ENCODE data around the gene NCL. TPM values are rescaled to one million over a fixed set of nuclear protein-coding genes. Genes with fewer than 3 reads are reported as not detected.
"Not testable (repeated sequence)": the region's sequence is repeated elsewhere in the genome, so short reads cannot be mapped to it uniquely, and the experiment has no call there.

Gene NCL
- polyA plus RNA-seq, 12 donors = 292 to 1,067 (median 719) TPM

DNA sequence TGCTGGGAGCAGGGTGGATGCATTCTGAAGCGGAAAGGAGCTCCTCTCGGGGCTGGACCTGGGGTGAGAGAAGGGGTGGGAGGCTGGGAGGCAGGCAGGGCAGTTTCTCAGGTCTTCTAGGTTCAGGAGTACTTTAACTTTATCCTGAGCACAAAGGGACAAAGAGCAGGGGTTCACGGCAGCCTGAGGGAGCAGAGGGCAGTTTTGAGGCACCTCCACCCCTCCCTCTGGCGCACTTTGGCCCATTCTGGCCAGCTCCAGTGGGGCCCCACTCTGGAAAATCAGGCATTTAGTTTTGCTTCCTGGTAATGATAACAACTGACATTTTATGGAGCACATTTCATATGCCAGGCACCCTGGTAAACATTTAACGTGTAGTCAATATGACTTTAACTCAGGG lies 54.5 kb downstream of the NCL start:
- DNase-seq = no peak

DNA sequence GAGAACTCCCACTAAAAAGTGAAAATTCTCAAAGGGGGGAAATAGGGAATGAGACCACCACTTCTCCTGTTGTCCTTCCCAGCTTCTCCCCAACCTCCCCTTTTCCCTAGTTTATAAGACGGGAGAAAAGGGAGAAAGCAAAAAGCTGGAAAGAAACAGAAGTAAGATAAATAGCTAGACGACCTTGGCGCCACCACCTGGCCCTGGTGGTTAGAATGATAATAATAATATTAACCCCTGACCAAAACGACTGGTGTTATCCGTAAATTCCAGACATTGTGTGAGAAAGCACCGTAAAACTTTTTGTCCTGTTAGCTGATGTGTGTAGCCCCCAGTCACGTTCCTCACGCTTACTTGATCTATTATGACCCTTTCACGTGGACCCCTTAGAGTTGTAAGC lies 56.0 kb downstream of the NCL start:
- DNase-seq = not testable (repeated sequence)

DNA sequence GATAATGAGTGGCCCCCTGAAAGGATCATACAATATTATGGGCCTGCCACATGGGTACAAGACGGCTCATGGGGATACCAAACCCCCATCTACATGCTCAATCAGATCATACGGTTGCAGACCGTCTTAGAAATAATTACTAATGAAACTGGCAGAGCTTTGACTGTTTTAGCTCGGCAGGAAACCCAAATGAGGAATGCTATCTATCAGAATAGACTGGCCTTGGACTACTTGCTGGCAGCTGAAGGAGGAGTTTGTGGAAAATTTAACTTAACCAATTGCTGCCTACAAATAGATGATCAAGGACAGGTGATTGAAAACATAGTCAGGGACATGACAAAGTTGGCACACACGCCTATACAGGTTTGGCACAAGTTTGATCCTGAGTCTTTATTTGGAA lies 56.6 kb downstream of the NCL start:
- DNase-seq = not testable (repeated sequence)

DNA sequence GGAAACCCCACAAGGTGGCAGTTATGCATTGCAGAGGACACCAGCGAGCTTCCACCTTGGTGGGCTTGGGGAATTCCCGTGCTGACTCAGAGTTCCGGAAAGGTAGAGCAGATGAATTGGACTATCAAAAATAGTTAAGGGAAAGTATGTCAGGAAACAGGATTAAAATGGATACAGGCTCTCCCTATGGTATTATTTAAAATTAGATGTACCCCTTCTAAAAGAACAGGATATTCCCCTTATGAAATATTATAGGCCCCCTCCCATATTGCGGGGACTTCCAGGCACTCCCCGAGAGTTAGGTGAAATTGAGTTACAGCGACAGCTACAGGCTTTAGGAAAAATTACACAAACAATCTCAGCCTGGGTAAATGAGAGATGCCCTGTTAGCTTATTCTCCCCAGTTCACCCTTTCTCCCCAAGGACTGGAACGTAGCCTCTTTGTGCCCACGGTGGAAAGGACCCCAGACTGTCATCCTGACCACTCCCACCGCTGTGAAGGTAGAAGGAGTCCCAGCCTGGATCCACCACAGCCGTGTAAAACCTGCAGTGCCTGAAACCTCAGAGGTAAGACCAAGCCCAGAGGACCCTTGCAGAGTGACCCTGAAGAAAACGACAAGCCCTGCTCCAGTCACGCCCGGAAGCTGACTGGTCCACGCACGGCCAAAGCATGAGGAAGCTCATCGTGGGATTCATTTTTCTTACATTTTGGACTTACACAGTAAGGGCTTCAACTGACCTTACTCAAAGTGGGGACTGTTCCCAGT lies 58.5 kb downstream of the NCL start:
- DNase-seq = not testable (repeated sequence)

DNA sequence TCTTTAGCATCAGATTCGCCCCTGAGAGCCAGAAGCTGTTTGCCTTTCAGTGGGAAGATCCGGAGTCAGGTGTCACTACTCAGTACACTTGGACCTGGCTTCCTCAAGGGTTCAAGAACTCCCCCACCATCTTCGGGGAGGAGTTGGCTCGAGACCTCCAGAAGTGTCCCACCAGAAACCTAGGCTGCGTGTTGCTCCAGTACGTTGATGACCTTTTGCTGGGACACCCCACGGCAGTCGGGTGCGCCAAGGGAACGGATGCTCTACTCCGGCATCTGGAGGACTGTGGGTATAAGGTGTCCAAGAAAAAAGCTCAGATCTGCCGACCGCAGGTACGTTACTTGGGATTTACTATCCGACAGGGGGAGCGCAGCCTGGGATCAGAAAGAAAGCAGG lies 60.1 kb downstream of the NCL start:
- not testable (repeated sequence) for DNase-seq

Other genes starting within 250 kb of the NCL start
- 10 to 100 TPM in 1 of 12 donors, 1 to 10 TPM in 1, under 1 TPM in 9, not detected in 1; 0.26 to 16.6 (median 0.51) TPM for gene B3GNT7, start 68.8 kb downstream of the NCL start, polyA plus RNA-seq (ENCODE audit: insufficient read length in 12 of 12)
- gene NMUR1, start 66.0 kb upstream of the NCL start, polyA plus RNA-seq (ENCODE audit: insufficient read length in 12 of 12) = under 1 TPM in 10 of 12 donors, not detected in 2; 0.11 to 0.32 (median 0.24) TPM
- gene TEX44, start 128.4 kb upstream of the NCL start, polyA plus RNA-seq (ENCODE audit: insufficient read length in 12 of 12) = not detected
- gene PTMA, start 244.0 kb upstream of the NCL start, polyA plus RNA-seq (ENCODE audit: insufficient read length in 12 of 12) = 1,000 to 10,000 TPM in 3 of 12 donors, 100 to 1,000 TPM in 9; 465 to 1,696 (median 648) TPM

Data from muscle of arm (tissue), 12 donors.